ENCODE results near the gene GLB1L. TPM values are rescaled to one million over a fixed set of nuclear protein-coding genes. Genes with fewer than 3 reads are reported as not detected.
A peak's percentile ranks its signal among the peaks of the same experiment; 100 is the strongest.

GLB1L gene
- 1 to 10 TPM in 3 of 4 donors, under 1 TPM in 1; 0.40 to 9.1 (median 3.8) TPM for total RNA-seq

DNA sequence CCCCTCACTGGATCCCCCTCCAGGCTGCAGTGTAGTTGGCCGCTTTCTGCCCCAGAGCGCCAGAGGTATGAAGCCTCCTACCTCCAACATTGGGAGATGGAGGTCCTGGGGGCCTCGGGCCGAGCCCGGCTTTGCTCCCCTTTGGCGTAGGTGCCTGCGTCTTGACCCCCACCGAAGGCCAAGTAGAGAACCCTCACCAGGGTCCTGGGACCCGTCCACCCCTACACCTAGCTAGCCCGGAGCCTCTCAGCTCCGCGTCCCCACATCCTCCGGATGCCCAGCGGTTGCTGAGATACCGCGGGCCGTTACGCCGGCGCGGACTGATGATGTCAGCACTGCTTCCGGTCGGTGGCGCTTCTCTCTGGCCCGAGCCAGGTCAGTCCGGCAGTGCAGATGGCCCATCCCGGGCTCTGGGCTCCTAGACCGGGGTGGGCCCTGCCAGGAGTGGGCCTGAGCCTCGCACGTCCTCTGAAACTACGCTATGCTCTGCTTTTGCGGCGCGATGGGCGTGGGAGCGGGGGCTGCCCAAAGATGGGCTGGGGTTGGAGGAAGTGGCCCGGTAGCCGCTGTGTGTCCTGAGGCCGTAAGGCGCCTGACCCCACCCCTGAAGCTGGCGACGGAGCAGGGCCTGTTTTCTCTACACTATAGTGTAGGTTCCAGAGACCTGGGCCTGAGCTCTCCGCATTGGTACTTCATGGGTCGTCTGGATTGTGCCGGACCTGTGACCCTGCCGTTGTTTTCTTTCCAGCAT, at the start of gene GLB1L, which contains the start of gene STK16:
Gene GLB1L, minus strand, starts transcription at position 297 of the 751 bp plus-strand sequence. CDS start 1,871 bp downstream, outside the sequence.
Gene STK16, plus strand, starts transcription at position 332 of the 751 bp plus-strand sequence. CDS start 521 bp downstream, outside the sequence.
- peak; percentile 96 for DNase-seq
- Histone ChIP-seq H3K4me3 (peak within 1 kb of the TSS; percentile 65 to 95 (median 83)), H3K4me1 (peaks cover 32 to 53% (median 49%) of the 10 kb centered on the region in 4 donors), H3K9me3 (no peaks in the 10 kb centered on the region), H3K27me3 (no peaks in the 10 kb centered on the region), H3K36me3 (no peaks in the 10 kb centered on the region), H3K27ac (peak within 1 kb of the TSS; percentile 94 to 97 (median 94))
- TF ChIP-seq POLR2A (IDR thresholded peaks at IDR 0.05), result peak; percentile 91
- TF ChIP-seq, protein P1, sequence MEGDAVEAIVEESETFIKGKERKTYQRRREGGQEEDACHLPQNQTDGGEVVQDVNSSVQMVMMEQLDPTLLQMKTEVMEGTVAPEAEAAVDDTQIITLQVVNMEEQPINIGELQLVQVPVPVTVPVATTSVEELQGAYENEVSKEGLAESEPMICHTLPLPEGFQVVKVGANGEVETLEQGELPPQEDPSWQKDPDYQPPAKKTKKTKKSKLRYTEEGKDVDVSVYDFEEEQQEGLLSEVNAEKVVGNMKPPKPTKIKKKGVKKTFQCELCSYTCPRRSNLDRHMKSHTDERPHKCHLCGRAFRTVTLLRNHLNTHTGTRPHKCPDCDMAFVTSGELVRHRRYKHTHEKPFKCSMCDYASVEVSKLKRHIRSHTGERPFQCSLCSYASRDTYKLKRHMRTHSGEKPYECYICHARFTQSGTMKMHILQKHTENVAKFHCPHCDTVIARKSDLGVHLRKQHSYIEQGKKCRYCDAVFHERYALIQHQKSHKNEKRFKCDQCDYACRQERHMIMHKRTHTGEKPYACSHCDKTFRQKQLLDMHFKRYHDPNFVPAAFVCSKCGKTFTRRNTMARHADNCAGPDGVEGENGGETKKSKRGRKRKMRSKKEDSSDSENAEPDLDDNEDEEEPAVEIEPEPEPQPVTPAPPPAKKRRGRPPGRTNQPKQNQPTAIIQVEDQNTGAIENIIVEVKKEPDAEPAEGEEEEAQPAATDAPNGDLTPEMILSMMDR (IDR thresholded peaks at IDR 0.05), result no peak
- TF ChIP-seq EP300 (IDR thresholded peaks at IDR 0.05; ENCODE audit: low read depth), result peak; percentile 52
- TF ChIP-seq POLR2AphosphoS5 (IDR thresholded peaks at IDR 0.05), result peak; percentile 95 to 98 (median 95)
- intact Hi-C loops (cut with DNase I; ENCODE audit: low total_unique reads) (loop anchor here (10.0 kb wide), 1 partner anchor 1611 kb away; no protein-coding TSS in a partner anchor), in situ Hi-C loops (cut with MboI; ENCODE audit: low pct_ligation_motif_present in 1 of 4, low pct_unique_long_range_greater_than_20kb in 1 of 4, low sequenced_read_pairs in 3 of 4) (no loop called here)
- 1% methylated on average over 46 of the region's 46 CpGs; no CpG with 5 or more reads in 1 of the 2 donors for WGBS, 2 donors (ENCODE audit: low coverage in 1 of 2)

- intact Hi-C loops (cut with DNase I; ENCODE audit: low total_unique reads), result loop anchor here (2.0 to 10.0 kb wide), 3 partner anchors 18 to 132 kb away; partner anchors contain the start of genes ANKZF1, ATG9A and NHEJ1
- H3K4me1 ChIP-seq, result peaks cover 3 to 24% (median 14%) of the 10 kb centered on the region in 4 donors
- 16 to 35% methylated on average over 9 to 40 of the region's 67 CpGs for WGBS, 2 donors (ENCODE audit: low coverage in 1 of 2)
- peak overlapping the region; percentile 53 to 75 (median 60) for H3K4me3 ChIP-seq
- TF ChIP-seq POLR2A (IDR thresholded peaks at IDR 0.05) (peak; percentile 29), POLR2AphosphoS5 (IDR thresholded peaks at IDR 0.05) (peak in 2 of 3 donors; percentile 42 to 57), EP300 (IDR thresholded peaks at IDR 0.05; ENCODE audit: low read depth) (no peak)
- TF ChIP-seq, protein P1 (IDR thresholded peaks at IDR 0.05), result peak; percentile 92 to 100 (median 99)
- in situ Hi-C loops (cut with MboI; ENCODE audit: low pct_ligation_motif_present in 1 of 4, low pct_unique_long_range_greater_than_20kb in 1 of 4, low sequenced_read_pairs in 3 of 4), result loop anchor here (10.0 to 25.0 kb wide), 3 partner anchors 120 to 240 kb away; partner anchors contain the start of genes SLC23A3 (in 3 of the 4), CNPPD1 (in 2 of the 4), RETREG2 (in 2 of the 4) and NHEJ1 (in 1 of the 4)
- no peaks in the 10 kb centered on the region for H3K36me3 ChIP-seq
- DNase-seq, result peak; percentile 91
- no peaks in the 10 kb centered on the region for H3K9me3 ChIP-seq
- peaks cover 5% of the 10 kb centered on the region for H3K27me3 ChIP-seq
- peak overlapping the region; percentile 78 to 90 (median 84) for H3K27ac ChIP-seq
These were observed 49.4 kb upstream of the GLB1L start for GRCh38 chr2:219294356-219295351.

DNA sequence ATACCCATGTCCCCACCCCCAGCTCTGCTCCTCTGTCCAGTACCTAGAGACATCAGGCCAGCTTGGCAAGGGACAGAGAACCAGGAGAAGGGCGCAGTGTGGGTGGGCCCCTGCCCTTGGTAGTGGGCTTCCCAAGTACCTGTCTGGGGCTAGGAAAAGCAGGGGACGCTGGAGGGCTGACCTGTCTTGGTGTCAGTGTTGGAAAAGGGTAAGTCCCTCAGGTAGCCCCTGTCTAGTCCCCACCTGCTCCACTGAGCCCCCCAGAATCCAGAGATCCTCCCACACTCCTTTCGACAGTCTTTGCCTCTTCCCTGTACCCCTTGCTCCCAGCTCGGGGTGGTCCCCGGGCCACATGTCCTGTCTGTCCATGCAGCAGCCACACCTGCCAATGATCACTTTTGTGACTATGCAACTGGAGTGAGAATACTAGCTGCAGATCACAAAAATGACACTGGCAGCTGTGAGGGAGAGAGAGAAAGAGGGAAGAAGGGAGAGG, 48.5 kb upstream of the GLB1L start:
- in situ Hi-C loops (cut with MboI; ENCODE audit: low pct_ligation_motif_present in 1 of 4, low pct_unique_long_range_greater_than_20kb in 1 of 4, low sequenced_read_pairs in 3 of 4) (loop anchor here (10.0 to 25.0 kb wide), 3 partner anchors 119 to 239 kb away; partner anchors contain the start of genes SLC23A3 (in 3 of the 4), CNPPD1 (in 2 of the 4), RETREG2 (in 2 of the 4) and NHEJ1 (in 1 of the 4)), intact Hi-C loops (cut with DNase I; ENCODE audit: low total_unique reads) (loop anchor here (2.0 to 10.0 kb wide), 3 partner anchors 17 to 131 kb away; partner anchors contain the start of genes ANKZF1, ATG9A and NHEJ1)
- no peaks in the 10 kb centered on the region for H3K36me3 ChIP-seq
- no peaks in the 10 kb centered on the region for H3K27me3 ChIP-seq
- no peak overlapping the region for H3K4me3 ChIP-seq
- DNase-seq, result no peak
- H3K27ac ChIP-seq, result peak overlapping the region; percentile 78 to 90 (median 84)
- WGBS, 2 donors (ENCODE audit: low coverage in 1 of 2), result 73 to 80% methylated on average over 1 to 5 of the region's 5 CpGs
- TF ChIP-seq POLR2A (IDR thresholded peaks at IDR 0.05) (no peak), POLR2AphosphoS5 (IDR thresholded peaks at IDR 0.05) (no peak)
- TF ChIP-seq, protein P1 (IDR thresholded peaks at IDR 0.05), result no peak
- H3K9me3 ChIP-seq, result no peaks in the 10 kb centered on the region
- H3K4me1 ChIP-seq, result peaks cover under 1 to 27% (median 16%) of the 10 kb centered on the region in 4 donors

Measured in transverse colon (tissue), 4 donors.